Cerebellar nuclear complex (tissue), 1 donor: ENCODE data around the gene AASDH.
"Not testable (repeated sequence)": the region's sequence is repeated elsewhere in the genome, so short reads cannot be mapped to it uniquely, and the experiment has no call there.

Experiments used
- DNase-seq, 2 experiments: peaks; one replicate each; lab custom pipeline; 2025; lab: John Stamatoyannopoulos, UW

AASDH gene

GRCh38 chr4:56389558-56389957 is 2.3 kb upstream of the AASDH start:
- DNase-seq: no peak

- DNase-seq: no peak
Observed at GRCh38 chr4:56388306-56388705, 1.0 kb upstream of the AASDH start.

- DNase-seq: no peak
Observed at GRCh38 chr4:56386091-56386490, 1.2 kb downstream of the AASDH start.

GRCh38 chr4:56375458-56375857 is 11.8 kb downstream of the AASDH start:
- no peak for DNase-seq

- DNase-seq: no peak
Observed at GRCh38 chr4:56374956-56375355, 12.3 kb downstream of the AASDH start.

GRCh38 chr4:56372774-56373173 is 14.5 kb downstream of the AASDH start:
- no peak for DNase-seq

- no peak for DNase-seq
Observed at GRCh38 chr4:56371426-56372220, 15.7 kb downstream of the AASDH start.

- DNase-seq: no peak
Observed at GRCh38 chr4:56370377-56370776, 16.9 kb downstream of the AASDH start.

GRCh38 chr4:56362981-56363380 is 24.3 kb downstream of the AASDH start:
- DNase-seq: not testable (repeated sequence)

GRCh38 chr4:56360071-56360470 is 27.2 kb downstream of the AASDH start:
- DNase-seq: no peak

- DNase-seq: no peak
Observed at GRCh38 chr4:56356650-56357049, 30.6 kb downstream of the AASDH start.

- DNase-seq: no peak
Observed at GRCh38 chr4:56348576-56348975, 38.7 kb downstream of the AASDH start.

- DNase-seq: no peak
Observed at GRCh38 chr4:56345458-56345857, 41.8 kb downstream of the AASDH start.

GRCh38 chr4:56342746-56343145 is 44.5 kb downstream of the AASDH start:
- DNase-seq: no peak

- no peak for DNase-seq
Observed at GRCh38 chr4:56330691-56331090, 56.6 kb downstream of the AASDH start.

GRCh38 chr4:56326363-56326762 is 60.9 kb downstream of the AASDH start:
- no peak for DNase-seq

GRCh38 chr4:56324011-56324610 is 63.2 kb downstream of the AASDH start:
- no peak for DNase-seq

- no peak for DNase-seq
Observed at GRCh38 chr4:56323327-56323726, 64.0 kb downstream of the AASDH start.

- DNase-seq: no peak
Observed at GRCh38 chr4:56321251-56321650, 66.0 kb downstream of the AASDH start.

- no peak for DNase-seq
Observed at GRCh38 chr4:56320293-56320692, 67.0 kb downstream of the AASDH start.

- DNase-seq: no peak
Observed at GRCh38 chr4:56318555-56318954, 68.7 kb downstream of the AASDH start.

- no peak for DNase-seq
Observed at GRCh38 chr4:56317749-56318148, 69.5 kb downstream of the AASDH start.

GRCh38 chr4:56316011-56316650 is 71.2 kb downstream of the AASDH start:
- DNase-seq: no peak
